GM12878 (cell line): ENCODE results near the gene NFKBIE. TPM values are rescaled to one million over a fixed set of nuclear protein-coding genes. Genes with fewer than 3 reads are reported as not detected.
A peak's percentile ranks its signal among the peaks of the same experiment; 100 is the strongest.

Experiments
- ATAC-seq: fragments of 200-7000 bp; cut with Tn5 transposase; 3 replicates; pipeline ENCODE4 v1.9.1; 2020; ENCODE audit warnings: mild to moderate bottlenecking, moderate library complexity
- BruUV-seq: library from RNA; stranded (reverse); fragments of 400-500 nt; replicated peaks from 2 replicates; lab custom pipeline; 2021; lab: Mats Ljungman, UMichigan
- CTCF ChIA-PET: fragments of 300-600 bp; sonication (Branson Sonifier 250); formaldehyde crosslinking; extraction: SDS; loops from one replicate; lab custom pipeline; 2021; ENCODE audit warnings: inconsistent platforms; lab: Yijun Ruan, JAX
- POLR2A ChIA-PET: fragments of 350-600 bp; formaldehyde crosslinking; extraction: SDS; loops from one replicate; lab custom pipeline; 2021; ENCODE audit warnings: inconsistent platforms; lab: Charles Lee
- RAD21 ChIA-PET: fragments of 300-600 bp; sonication (Branson Sonifier 250); formaldehyde crosslinking; loops from one replicate; lab custom pipeline; 2023; ENCODE audit warnings: antibody characterized with exemption; ENCODE audit not compliant: unreplicated experiment; lab: Charles Lee
- SMC1A ChIA-PET: fragments of 300-600 bp; sonication (Branson Sonifier 250); formaldehyde crosslinking; loops from one replicate; lab custom pipeline; 2023; ENCODE audit not compliant: unreplicated experiment, uncharacterized antibody; lab: Charles Lee
- DNase-seq: peaks from one replicate; pipeline ENCODE4 v3.0.0-alpha.2; 2011; ENCODE audit warnings: low read depth, low spot score
- FAIRE-seq: peaks from 3 replicates; lab custom pipeline; 2011; peaks lifted over from hg19 to GRCh38; lab: Jason Lieb, UNC
- H2AFZ ChIP-seq: 2 replicates; pipeline ENCODE4 v1.6.0; 2011; ENCODE audit warnings: low read depth, low read length, control low read depth; ENCODE audit not compliant: control insufficient read depth
- H3K27ac ChIP-seq: 2 replicates; pipeline ENCODE4 v1.5.1; 2011; ENCODE audit warnings: control low read depth; ENCODE audit not compliant: control insufficient read depth, insufficient read depth
- H3K27me3 ChIP-seq, 2 experiments: replicated peaks in 1 of 2; 2 replicates each; pipeline versions ENCODE4 v1.6.0 to v1.6.1; 2011; ENCODE audit warnings: low read length in 1 of 2; ENCODE audit not compliant: control insufficient read depth in 2 of 2, insufficient read depth in 2 of 2
- H3K36me3 ChIP-seq, 2 experiments: 2 replicates each; pipeline ENCODE4 v1.5.1; 2011; ENCODE audit warnings: low read length in 1 of 2; ENCODE audit not compliant: control insufficient read depth in 2 of 2, insufficient read depth in 2 of 2
- H3K4me1 ChIP-seq: 2 replicates; pipeline ENCODE4 v1.6.1; 2011; ENCODE audit warnings: mild to moderate bottlenecking, low read length, moderate library complexity, mixed read lengths; ENCODE audit not compliant: control insufficient read depth, insufficient read depth
- H3K4me2 ChIP-seq: 2 replicates; pipeline ENCODE4 v1.6.0; 2011; ENCODE audit warnings: control low read depth; ENCODE audit not compliant: control insufficient read depth, insufficient read depth
- H3K4me3 ChIP-seq: fragments of 200-600 bp; sonication (generic); 2 replicates; pipeline ENCODE4 v1.5.1; 2016
- H3K79me2 ChIP-seq: 2 replicates; pipeline ENCODE4 v1.6.0; 2011; ENCODE audit warnings: low read length; ENCODE audit not compliant: control insufficient read depth, insufficient read depth
- H3K9ac ChIP-seq: 2 replicates; pipeline ENCODE4 v1.8.0; 2011; ENCODE audit warnings: low read length, control low read depth, mixed read lengths; ENCODE audit not compliant: control insufficient read depth, insufficient read depth
- H3K9me3 ChIP-seq: replicated peaks from 3 replicates; pipeline ENCODE4 v1.5.1; 2011; ENCODE audit warnings: mild to moderate bottlenecking, low read length; ENCODE audit not compliant: control insufficient read depth, insufficient read depth
- H4K20me1 ChIP-seq: 2 replicates; pipeline ENCODE4 v1.6.0; 2011; ENCODE audit not compliant: control insufficient read depth, insufficient read depth
- BACH1 ChIP-seq: fragments of 450-650 bp; IDR thresholded peaks from 2 replicates; pipeline ENCODE4 v1.6.1; 2017; ENCODE audit warnings: mild to moderate bottlenecking, borderline replicate concordance
- KAT2A ChIP-seq: conservative IDR thresholded peaks from 2 replicates; pipeline ENCODE4 v1.6.1; 2011; ENCODE audit warnings: low read depth, low read length; ENCODE audit not compliant: control insufficient read depth
- MLLT1 ChIP-seq: fragments of 450-650 bp; IDR thresholded peaks from 2 replicates; pipeline ENCODE4 v1.6.1; 2016; ENCODE audit warnings: mild to moderate bottlenecking
- POLR2A ChIP-seq: IDR thresholded peaks from 2 replicates; pipeline ENCODE4 v1.6.1; 2011; ENCODE audit warnings: low read depth, mild to moderate bottlenecking, low read length
- POLR2AphosphoS5 ChIP-seq: IDR thresholded peaks from 2 replicates; pipeline ENCODE4 v1.6.1; 2011; ENCODE audit warnings: mild to moderate bottlenecking, low read length, inconsistent platforms
- RUNX3 ChIP-seq: IDR thresholded peaks from 2 replicates; pipeline ENCODE4 v1.6.1; 2012; ENCODE audit warnings: low read length, inconsistent platforms
- SIX5 ChIP-seq: IDR thresholded peaks from 2 replicates; pipeline ENCODE4 v1.6.1; 2011; ENCODE audit warnings: mild to moderate bottlenecking, low read depth, low read length, moderate library complexity; ENCODE audit not compliant: severe bottlenecking
- WGBS: methylation state at CpG from one replicate; pipeline ENCODE4 v1.1.6; 2016; ENCODE audit warnings: low lambda C conversion rate; ENCODE audit not compliant: insufficient replicate concordance, insufficient coverage; ENCODE audit errors: missing lambda C conversion rate; 5-methylcytosine and 5-hydroxymethylcytosine counted together
- in situ Hi-C: fragments of 300-500 bp; cut with MboI; formaldehyde crosslinking; loops from 9 replicates; pipeline ENCODE4 v1.14.3; 2018; ENCODE audit warnings: mixed read lengths
- intact Hi-C: fragments of 100-400 bp; cut with micrococcal nuclease; formaldehyde crosslinking; loops from one replicate; pipeline ENCODE4 v1.14.2; 2022; ENCODE audit not compliant: unreplicated experiment
- polyA plus RNA-seq, 11 experiments: library from polyadenylated mRNA; depleted of rRNA in 4 of 11; unstranded in 6 of 11; stranded (reverse) in 5 of 11; fragments of >200 nt; fragmentation: Nextera tagmentation in 4 of 11; fragmentation: Illumina TruSeq in 1 of 11; extraction: Ambion mirVana in 4 of 11; extraction: Trizol in 1 of 11; gene quantifications; 1 replicate in 1 of 11; 2 replicates in 10 of 11; pipeline versions ENCODE4 v1.2.1 to v1.2.3, GENCODE V29; 2011 to 2016; ENCODE audit warnings: inconsistent platforms in 2 of 11, missing spikeins in 2 of 11, low read depth in 1 of 11
- total RNA-seq, 4 experiments: library from RNA; depleted of rRNA in 3 of 4; stranded (reverse); fragments of >200 nt in 3 of 4; fragmentation: Illumina TruSeq in 1 of 4; extraction: Trizol in 1 of 4; gene quantifications; 2 replicates each; pipeline versions ENCODE4 v1.2.1 to v1.2.3, GENCODE V29; 2013 to 2021

Gene NFKBIE
- total and polyA plus RNA-seq, 10 of the 15 experiments (the other 5 are each of a cell fraction or from before 2014, with no cell fraction given) = 10.4 to 106 (median 38.8) TPM

- Histone ChIP-seq H3K9me3 (no peaks in the 10 kb centered on the region), H3K4me2 (peak overlapping the region; percentile 58), H3K36me3 (peaks cover 28 to 50% of the 10 kb centered on the region in 2 experiments), H3K4me1 (peaks cover 7% of the 10 kb centered on the region; the same call in 1 of the 2 replicates), H3K27me3 (no peaks in the 10 kb centered on the region), H3K79me2 (peaks cover 74% of the 10 kb centered on the region), H3K9ac (peak overlapping the region; percentile 100), H3K4me3 (peak overlapping the region; percentile 95), H4K20me1 (peaks cover 11% of the 10 kb centered on the region; the same call in 1 of the 2 replicates), H2AFZ (no peak overlapping the region), H3K27ac (no peak overlapping the region)
- no TSS peak for BruUV-seq
- in situ Hi-C loops = no loop called here
- ChIA-PET SMC1A (interaction anchor here (0.6 to 2.6 kb wide), 2 partner anchors 25 to 42 kb away, joined by 3 to 10 read pairs; no protein-coding TSS in a partner anchor), POLR2A (interaction anchor here (5.1 to 6.3 kb wide), 2 partner anchors 11 to 28 kb away, joined by 63 to 131 read pairs; partner anchors contain the start of genes SLC29A1 and SLC35B2), CTCF (interaction anchor here (1.0 to 7.7 kb wide), 5 partner anchors 12 to 155 kb away, joined by 3 to 39 read pairs (median 6); partner anchors contain the start of gene SLC29A1), RAD21 (interaction anchor here (1.2 to 1.4 kb wide), 2 partner anchors 13 to 25 kb away, joined by 3 to 6 read pairs; no protein-coding TSS in a partner anchor)
- 40% methylated on average over 9 of the region's 9 CpGs for WGBS
- ATAC-seq (no peak), FAIRE-seq (no peak), DNase-seq (no peak)
- no peak for TF ChIP-seq KAT2A
- peak; percentile 37; the same call in 1 of the 2 replicates for TF ChIP-seq BACH1
- peak; percentile 47 for TF ChIP-seq POLR2A
- TF ChIP-seq RUNX3 = no peak
- no peak for TF ChIP-seq SIX5
- TF ChIP-seq POLR2AphosphoS5 = peak; percentile 58
- no peak for TF ChIP-seq MLLT1
- intact Hi-C loops = no loop called here
Observed at GRCh38 chr6:44249082-44249748, 16.1 kb downstream of the NFKBIE start.
